ENCODE measurements around the gene KCNA1.

DNA sequence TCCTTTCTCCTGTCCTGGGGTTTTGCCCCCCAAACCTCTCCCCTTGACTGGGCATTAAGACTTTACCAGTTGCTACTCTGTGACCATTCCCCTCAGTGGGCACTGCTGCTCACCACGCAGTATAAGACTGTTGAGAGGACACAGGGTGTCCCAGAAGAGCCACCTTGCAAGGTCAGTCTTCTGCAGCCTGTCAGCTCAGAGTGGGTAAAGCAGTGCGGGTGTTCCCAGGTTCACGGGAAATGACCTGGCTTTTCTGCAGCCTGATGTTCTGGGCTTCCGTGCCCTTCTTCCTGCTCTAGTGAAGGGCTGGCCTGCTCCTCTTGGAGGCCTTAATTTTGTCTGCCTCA, 34.2 kb downstream of the KCNA1 start:
- TF ChIP-seq CTCF (IDR thresholded peaks at IDR 0.05 in 4 of 5, conservative IDR thresholded peaks at IDR 0.05 in 1 of 5) (no peak), POLR2A (IDR thresholded peaks at IDR 0.05) (no peak)
